ENCODE results near the gene ANKRD9.

- TF ChIP-seq, protein P1, sequence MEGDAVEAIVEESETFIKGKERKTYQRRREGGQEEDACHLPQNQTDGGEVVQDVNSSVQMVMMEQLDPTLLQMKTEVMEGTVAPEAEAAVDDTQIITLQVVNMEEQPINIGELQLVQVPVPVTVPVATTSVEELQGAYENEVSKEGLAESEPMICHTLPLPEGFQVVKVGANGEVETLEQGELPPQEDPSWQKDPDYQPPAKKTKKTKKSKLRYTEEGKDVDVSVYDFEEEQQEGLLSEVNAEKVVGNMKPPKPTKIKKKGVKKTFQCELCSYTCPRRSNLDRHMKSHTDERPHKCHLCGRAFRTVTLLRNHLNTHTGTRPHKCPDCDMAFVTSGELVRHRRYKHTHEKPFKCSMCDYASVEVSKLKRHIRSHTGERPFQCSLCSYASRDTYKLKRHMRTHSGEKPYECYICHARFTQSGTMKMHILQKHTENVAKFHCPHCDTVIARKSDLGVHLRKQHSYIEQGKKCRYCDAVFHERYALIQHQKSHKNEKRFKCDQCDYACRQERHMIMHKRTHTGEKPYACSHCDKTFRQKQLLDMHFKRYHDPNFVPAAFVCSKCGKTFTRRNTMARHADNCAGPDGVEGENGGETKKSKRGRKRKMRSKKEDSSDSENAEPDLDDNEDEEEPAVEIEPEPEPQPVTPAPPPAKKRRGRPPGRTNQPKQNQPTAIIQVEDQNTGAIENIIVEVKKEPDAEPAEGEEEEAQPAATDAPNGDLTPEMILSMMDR (conservative IDR thresholded peaks at IDR 0.05 in 1 of 2, IDR thresholded peaks at IDR 0.05 in 1 of 2; ENCODE audit: low read depth in 1 of 2, low read length in 2 of 2) = no peak
- TF ChIP-seq EZH2 (IDR thresholded peaks at IDR 0.05; ENCODE audit: low read length, missing control alignments) = no peak
These were observed 18.2 kb downstream of the ANKRD9 start for GRCh38 chr14:102491366-102491765.

Data from fibroblast of lung (primary cell).